Naive thymus-derived CD4-positive, alpha-beta T cell (primary cell): ENCODE measurements around the gene CGB8. TPM values are rescaled to one million over a fixed set of nuclear protein-coding genes. Genes with fewer than 3 reads are reported as not detected.

Source experiments
- ATAC-seq: fragments of 150-1000 bp; cut with Tn5 transposase; 2 replicates; pipeline ENCODE4 v1.10.0; 2021; ENCODE audit warnings: mild to moderate bottlenecking, moderate library complexity
- CTCF ChIA-PET: fragments of 350-600 bp; sonication (Branson Sonifier 250); formaldehyde crosslinking; loops from one replicate; lab custom pipeline; 2021; ENCODE audit warnings: antibody characterized with exemption; lab: Charles Lee
- POLR2A ChIA-PET: fragments of 350-600 bp; sonication (Branson Sonifier 250); formaldehyde crosslinking; loops from one replicate; lab custom pipeline; 2021; ENCODE audit warnings: antibody characterized with exemption, inconsistent platforms; lab: Charles Lee
- DNase-seq, 9 donors: peaks; one replicate each; pipeline versions ENCODE4 v3.0.0 to v3.0.0-alpha.2; 2020 to 2022; ENCODE audit warnings: mixed read lengths in 1 of 9
- H3K27ac ChIP-seq: one replicate; pipeline ENCODE4 v1.7.0; 2013; ENCODE audit warnings: mild to moderate bottlenecking, low read depth, low read length, moderate library complexity
- H3K27me3 ChIP-seq, 2 donors: one replicate each; pipeline ENCODE4 v1.7.0; 2013; ENCODE audit warnings: low read length in 2 of 2, mild to moderate bottlenecking in 2 of 2, moderate library complexity in 2 of 2; ENCODE audit not compliant: control insufficient read depth in 2 of 2, insufficient read depth in 2 of 2
- H3K36me3 ChIP-seq, 3 experiments: 1 replicate in 2 of 3; 2 replicates in 1 of 3; pipeline ENCODE4 v1.7.0; 2013; ENCODE audit warnings: low read length in 3 of 3, mild to moderate bottlenecking in 3 of 3, moderate library complexity in 1 of 3; ENCODE audit not compliant: insufficient read depth in 3 of 3, control insufficient read depth in 2 of 3
- H3K4me1 ChIP-seq, 2 donors: one replicate each; pipeline ENCODE4 v1.7.0; 2013; ENCODE audit warnings: low read length in 2 of 2, mild to moderate bottlenecking in 2 of 2, moderate library complexity in 1 of 2; ENCODE audit not compliant: control insufficient read depth in 2 of 2, insufficient read depth in 2 of 2
- H3K4me3 ChIP-seq: 2 replicates; pipeline ENCODE4 v1.7.0; 2013; ENCODE audit warnings: mild to moderate bottlenecking, low read length
- H3K9me3 ChIP-seq, 3 experiments: 1 replicate in 2 of 3; 2 replicates in 1 of 3; pipeline ENCODE4 v1.7.0; 2013; ENCODE audit warnings: low read length in 3 of 3; ENCODE audit not compliant: control insufficient read depth in 2 of 3
- H3K27ac Mint-ChIP-seq, 9 donors: one replicate each; pipeline ENCODE4 v1.8.0; 2020 to 2022; ENCODE audit warnings: mixed read lengths in 9 of 9, mild to moderate bottlenecking in 8 of 9, moderate library complexity in 5 of 9, inconsistent platforms in 2 of 9
- H3K27me3 Mint-ChIP-seq, 5 donors: one replicate each; pipeline ENCODE4 v1.8.0; 2021 to 2022; ENCODE audit warnings: mixed read lengths in 5 of 5, mild to moderate bottlenecking in 1 of 5
- H3K36me3 Mint-ChIP-seq, 5 donors: one replicate each; pipeline ENCODE4 v1.8.0; 2020 to 2022; ENCODE audit warnings: mixed read lengths in 5 of 5, mild to moderate bottlenecking in 3 of 5, inconsistent platforms in 1 of 5
- H3K4me1 Mint-ChIP-seq, 7 donors: one replicate each; pipeline ENCODE4 v1.8.0; 2020 to 2022; ENCODE audit warnings: mixed read lengths in 7 of 7, mild to moderate bottlenecking in 3 of 7, inconsistent platforms in 1 of 7
- H3K4me3 Mint-ChIP-seq, 10 donors: one replicate each; pipeline ENCODE4 v1.8.0; 2020 to 2022; ENCODE audit warnings: mild to moderate bottlenecking in 10 of 10, mixed read lengths in 10 of 10, moderate library complexity in 6 of 10, inconsistent platforms in 2 of 10
- H3K9me3 Mint-ChIP-seq, 11 donors: one replicate each; pipeline ENCODE4 v1.8.0; 2020 to 2022; ENCODE audit warnings: mixed read lengths in 11 of 11, mild to moderate bottlenecking in 4 of 11, inconsistent platforms in 1 of 11, moderate library complexity in 1 of 11
- intact Hi-C, 2 donors: fragments of 100-400 bp; cut with micrococcal nuclease; formaldehyde crosslinking; loops; one replicate each; pipeline ENCODE4 v1.15.1; 2023
- polyA plus RNA-seq, 2 donors: library from polyadenylated mRNA; unstranded; fragments of 300-500 nt; fragmentation: Illumina TruSeq; gene quantifications; one replicate each; pipeline ENCODE4 v1.2.3, GENCODE V29; 2021
- total RNA-seq, 6 experiments: library from RNA in 5 of 6; stranded (reverse) in 5 of 6; gene quantifications; 1 replicate in 5 of 6; 2 replicates in 1 of 6; pipeline ENCODE4 v1.2.3 and lab custom pipeline; 2021 to 2026

CGB8 gene
- total and polyA plus RNA-seq, 7 experiments from 2014 or later = not detected

DNA sequence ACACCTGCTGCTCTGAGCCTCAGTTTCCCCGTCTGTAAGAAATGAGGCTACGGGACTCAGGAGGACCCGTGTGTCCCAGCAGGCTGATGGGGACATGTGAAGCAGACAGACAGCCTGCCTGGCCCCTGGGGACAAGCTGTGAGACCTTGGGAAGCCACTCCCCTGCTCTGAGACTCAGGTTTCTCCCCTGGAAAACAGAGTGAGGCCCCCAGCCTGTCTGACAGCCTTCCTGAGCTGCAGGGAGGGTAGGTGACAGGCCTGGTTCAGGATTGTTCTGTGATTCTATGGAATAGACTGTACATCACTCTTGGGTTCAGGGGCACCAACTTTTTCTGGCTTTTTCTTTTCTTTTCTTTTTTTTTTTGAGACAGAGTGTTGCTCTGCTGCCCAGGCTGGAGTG is 18.6 kb upstream of the CGB8 start:
- no peak for ATAC-seq
- peaks cover 0 to 6% (median 4%) of the 10 kb centered on the region in 11 donors for H3K9me3 Mint-ChIP-seq
- POLR2A ChIA-PET = no interaction called here
- intact Hi-C loops = no loop called here
- H3K36me3 Mint-ChIP-seq = peaks cover 0 to 4% (median 0%) of the 10 kb centered on the region in 5 donors
- CTCF ChIA-PET = interaction anchor here (0.6 kb wide), 1 partner anchor 1106 kb away, joined by 4 read pairs; no protein-coding TSS in a partner anchor
- H3K36me3 ChIP-seq = no peaks in the 10 kb centered on the region
- H3K4me1 Mint-ChIP-seq = peaks cover 0 to 4% (median 1%) of the 10 kb centered on the region in 7 donors
- H3K27me3 Mint-ChIP-seq = peaks cover 41 to 80% (median 60%) of the 10 kb centered on the region in 5 donors
- DNase-seq = no peak
- no peaks in the 10 kb centered on the region for H3K9me3 ChIP-seq
- H3K4me3 ChIP-seq = no peak overlapping the region
- no peak overlapping the region for H3K27ac ChIP-seq
- H3K4me3 Mint-ChIP-seq = no peak overlapping the region
- no peak overlapping the region for H3K27ac Mint-ChIP-seq
- no peaks in the 10 kb centered on the region for H3K27me3 ChIP-seq
- no peaks in the 10 kb centered on the region for H3K4me1 ChIP-seq

DNA sequence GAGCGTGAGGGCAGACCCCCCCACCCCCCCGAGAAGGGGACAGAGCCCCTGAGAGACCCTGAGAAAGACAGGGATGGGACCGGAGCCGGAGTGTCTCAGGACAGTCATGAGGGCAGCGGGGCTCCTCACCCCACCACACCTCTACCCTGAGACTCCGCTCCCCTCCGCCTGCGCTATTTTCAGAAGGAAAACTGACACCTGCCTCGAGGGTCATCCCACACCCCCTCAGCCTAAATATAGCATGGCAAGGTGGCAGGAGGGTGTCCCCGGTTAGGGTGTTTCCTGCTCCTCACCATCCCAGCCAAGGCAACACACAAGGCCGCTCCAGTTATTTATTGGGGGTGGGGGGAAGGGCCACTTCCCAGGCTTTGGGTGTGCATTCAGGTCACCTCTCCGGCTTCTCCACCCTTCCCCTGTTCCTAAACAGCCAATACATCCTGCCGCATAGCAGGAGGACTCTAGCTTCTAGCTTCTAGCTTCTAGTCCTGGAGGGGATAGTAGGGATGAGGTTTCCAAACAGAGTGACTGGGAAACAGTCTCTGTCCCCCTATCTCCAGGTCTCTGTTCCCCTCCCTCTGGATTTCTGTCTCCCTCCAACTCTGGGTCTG is 17.1 kb upstream of the CGB8 start:
- H3K9me3 ChIP-seq = no peaks in the 10 kb centered on the region
- H3K27ac ChIP-seq = no peak overlapping the region
- DNase-seq (no peak), ATAC-seq (no peak)
- POLR2A ChIA-PET = no interaction called here
- Mint-ChIP-seq H3K27ac (peak overlapping the region in 1 of 9 donors; percentile 16), H3K27me3 (peaks cover 43 to 76% (median 52%) of the 10 kb centered on the region in 5 donors), H3K4me1 (peaks cover 0 to 4% (median 0%) of the 10 kb centered on the region in 7 donors), H3K9me3 (peaks cover 0 to 6% (median 4%) of the 10 kb centered on the region in 11 donors), H3K4me3 (peak overlapping the region in 2 of 10 donors; percentile 2 to 21), H3K36me3 (peaks cover 0 to 4% (median 0%) of the 10 kb centered on the region in 5 donors)
- H3K27me3 ChIP-seq = peaks cover 0 to 2% of the 10 kb centered on the region in 2 donors
- H3K4me1 ChIP-seq = no peaks in the 10 kb centered on the region
- intact Hi-C loops = no loop called here
- H3K4me3 ChIP-seq = no peak overlapping the region
- CTCF ChIA-PET = no interaction called here
- H3K36me3 ChIP-seq = no peaks in the 10 kb centered on the region

DNA sequence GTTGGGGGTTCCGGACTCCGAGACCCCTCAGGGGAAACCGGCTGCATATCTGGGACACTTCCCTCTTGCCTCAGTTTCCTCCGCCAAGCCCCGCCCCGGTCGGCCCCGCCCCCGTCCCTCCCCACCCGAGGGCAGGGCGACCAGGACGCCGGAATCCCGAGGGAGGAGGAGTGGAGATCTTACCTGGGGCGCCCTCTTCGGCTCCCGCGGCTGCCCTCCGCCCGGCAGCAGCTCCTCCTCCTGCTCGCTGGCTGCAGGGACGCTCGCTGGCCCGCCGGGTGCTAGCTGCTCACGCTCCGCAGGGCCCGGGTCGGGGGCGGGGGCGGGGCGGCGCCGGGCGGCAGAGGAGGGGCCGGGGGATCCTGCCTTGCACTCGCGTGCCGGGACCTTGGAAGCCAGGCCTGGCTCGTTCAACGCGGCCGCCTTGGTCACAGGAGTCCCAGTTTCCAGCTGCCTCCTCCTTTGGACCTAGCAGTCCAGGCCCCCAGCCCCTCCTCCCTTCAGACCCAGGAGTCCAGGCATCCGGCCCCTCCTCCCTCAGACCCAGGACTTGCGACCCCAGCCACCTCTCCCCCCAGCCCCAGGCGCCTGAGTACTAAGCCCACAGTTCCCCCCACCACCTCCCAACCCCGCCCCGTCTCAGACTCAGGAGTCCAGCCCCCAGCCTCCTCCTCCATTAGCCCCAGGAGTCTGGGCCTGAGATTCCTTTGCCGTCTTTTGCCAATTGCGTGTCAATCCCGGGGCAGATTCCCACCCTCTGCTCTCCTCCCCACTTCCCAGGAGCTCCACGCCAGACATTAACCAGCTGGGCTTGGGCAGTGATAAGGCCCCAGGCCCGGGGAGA is 16.1 kb upstream of the CGB8 start, which contains the start of gene NTF4:
Gene NTF4 (minus strand): TSS at position 51 of the 844 bp plus-strand sequence. CDS start 2,821 bp downstream, outside the sequence.
- Histone ChIP-seq H3K4me3 (no peak within 1 kb of the TSS), H3K36me3 (no peaks in the 10 kb centered on the region), H3K4me1 (no peaks in the 10 kb centered on the region), H3K9me3 (no peaks in the 10 kb centered on the region), H3K27ac (no peak within 1 kb of the TSS), H3K27me3 (peaks cover 0 to 3% of the 10 kb centered on the region in 2 donors)
- DNase-seq = no peak
- ATAC-seq = no peak
- CTCF ChIA-PET = no interaction called here
- Mint-ChIP-seq H3K4me3 (peak within 1 kb of the TSS in 5 of 10 donors; percentile 4 to 58 (median 29)), H3K9me3 (peaks cover 0 to 4% (median 0%) of the 10 kb centered on the region in 11 donors), H3K4me1 (peaks cover 0 to 4% (median 0%) of the 10 kb centered on the region in 7 donors), H3K27ac (no peak within 1 kb of the TSS), H3K27me3 (peaks cover 40 to 74% (median 46%) of the 10 kb centered on the region in 5 donors), H3K36me3 (no peaks in the 10 kb centered on the region)
- POLR2A ChIA-PET = no interaction called here
- intact Hi-C loops = no loop called here

DNA sequence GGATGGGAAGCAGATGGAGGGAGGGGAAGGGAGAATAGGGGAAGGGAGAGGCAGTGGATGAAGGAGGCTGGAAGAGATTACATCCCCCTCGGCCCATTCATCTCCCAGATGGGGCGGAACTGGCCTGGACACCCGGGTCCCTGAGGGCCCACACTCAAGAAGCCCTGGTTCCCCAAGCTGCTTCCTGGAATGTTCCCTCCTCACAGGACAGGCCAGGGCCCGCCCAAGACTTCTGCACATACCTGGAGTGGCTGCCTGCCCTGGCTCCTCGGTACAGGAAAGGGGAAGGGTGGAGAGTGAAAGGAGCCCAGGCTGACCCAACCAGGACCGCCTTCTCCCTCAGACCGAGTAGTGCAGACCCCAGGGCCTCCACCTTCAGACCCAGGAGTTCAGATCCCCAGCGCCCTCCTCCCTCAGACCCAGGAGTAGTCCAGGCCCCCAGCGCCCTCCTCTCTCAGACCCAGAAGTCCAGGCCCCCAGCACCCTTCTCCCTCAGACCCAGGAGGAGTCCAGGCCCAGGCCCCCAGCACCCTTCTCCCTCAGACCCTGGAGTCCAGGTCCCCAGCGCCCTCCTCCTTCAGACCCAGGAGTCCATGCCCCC is 15.2 kb upstream of the CGB8 start:
- CTCF ChIA-PET = no interaction called here
- peak overlapping the region in 4 of 10 donors; percentile 4 to 58 (median 25) for H3K4me3 Mint-ChIP-seq
- H3K36me3 ChIP-seq = no peaks in the 10 kb centered on the region
- no peak overlapping the region for H3K4me3 ChIP-seq
- H3K9me3 ChIP-seq = no peaks in the 10 kb centered on the region
- POLR2A ChIA-PET = no interaction called here
- peaks cover 0 to 2% (median 0%) of the 10 kb centered on the region in 11 donors for H3K9me3 Mint-ChIP-seq
- no peak overlapping the region for H3K27ac ChIP-seq
- H3K4me1 ChIP-seq = no peaks in the 10 kb centered on the region
- ATAC-seq = no peak
- no peak for DNase-seq
- peaks cover 0 to 3% of the 10 kb centered on the region in 2 donors for H3K27me3 ChIP-seq
- peaks cover 0 to 4% (median 0%) of the 10 kb centered on the region in 7 donors for H3K4me1 Mint-ChIP-seq
- peaks cover 37 to 75% (median 45%) of the 10 kb centered on the region in 5 donors for H3K27me3 Mint-ChIP-seq
- intact Hi-C loops = no loop called here
- no peak overlapping the region for H3K27ac Mint-ChIP-seq
- no peaks in the 10 kb centered on the region for H3K36me3 Mint-ChIP-seq

DNA sequence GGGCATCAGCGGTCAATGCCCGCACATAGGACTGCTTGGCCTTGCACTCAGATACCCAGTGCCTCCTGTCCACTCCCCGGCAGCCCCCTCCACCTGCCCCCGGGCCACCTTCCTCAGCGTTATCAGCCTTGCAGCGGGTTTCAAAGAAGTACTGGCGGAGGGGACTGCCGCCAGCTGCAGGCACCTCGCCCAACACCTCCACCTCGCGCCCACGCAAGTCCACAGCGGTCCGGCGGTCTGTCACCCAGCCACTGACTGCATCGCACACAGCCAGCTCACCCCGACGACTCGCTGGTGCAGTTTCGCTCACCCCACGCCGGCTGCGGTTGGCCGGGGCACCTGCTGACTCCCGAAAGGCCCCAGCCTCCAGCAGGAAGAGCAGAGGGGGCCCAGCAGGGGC is 12.5 kb upstream of the CGB8 start:
- Mint-ChIP-seq H3K36me3 (no peaks in the 10 kb centered on the region), H3K27me3 (peaks cover 34 to 80% (median 42%) of the 10 kb centered on the region in 5 donors), H3K9me3 (no peaks in the 10 kb centered on the region), H3K4me1 (peaks cover 15 to 20% (median 17%) of the 10 kb centered on the region in 7 donors), H3K4me3 (no peak overlapping the region), H3K27ac (no peak overlapping the region)
- ATAC-seq (no peak), DNase-seq (no peak)
- ChIA-PET POLR2A (no interaction called here), CTCF (no interaction called here)
- intact Hi-C loops = no loop called here
- Histone ChIP-seq H3K4me3 (no peak overlapping the region), H3K27me3 (peaks cover 0 to 10% of the 10 kb centered on the region in 2 donors), H3K4me1 (peaks cover 11 to 12% of the 10 kb centered on the region in 2 donors), H3K27ac (no peak overlapping the region), H3K9me3 (no peaks in the 10 kb centered on the region), H3K36me3 (no peaks in the 10 kb centered on the region)

DNA sequence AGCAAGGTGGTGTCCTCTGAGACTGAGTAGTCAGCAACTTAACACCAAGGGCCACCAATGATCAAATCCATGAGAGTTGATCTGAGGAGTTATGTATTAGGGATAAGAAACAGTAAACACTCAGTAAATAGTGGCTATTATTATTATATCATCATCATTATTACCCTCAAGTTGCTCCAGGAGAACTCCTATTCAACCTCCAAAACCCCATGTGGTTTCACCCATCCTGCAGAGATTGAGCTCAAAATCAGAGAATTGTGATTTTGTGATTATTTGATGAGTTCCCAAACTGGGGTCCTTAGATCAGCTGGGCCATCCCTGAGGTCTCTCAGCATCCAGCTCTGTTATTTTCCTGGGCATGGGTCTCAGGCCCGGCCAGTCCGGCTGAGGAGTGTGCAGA is 12.1 kb upstream of the CGB8 start:
- CTCF ChIA-PET = no interaction called here
- Histone ChIP-seq H3K27ac (no peak overlapping the region), H3K27me3 (peaks cover 0 to 10% of the 10 kb centered on the region in 2 donors), H3K4me3 (no peak overlapping the region), H3K9me3 (no peaks in the 10 kb centered on the region), H3K36me3 (no peaks in the 10 kb centered on the region), H3K4me1 (peaks cover 11 to 14% of the 10 kb centered on the region in 2 donors)
- no peaks in the 10 kb centered on the region for H3K9me3 Mint-ChIP-seq
- intact Hi-C loops = no loop called here
- no peak overlapping the region for H3K27ac Mint-ChIP-seq
- ATAC-seq (no peak), DNase-seq (no peak)
- peaks cover 16 to 20% (median 17%) of the 10 kb centered on the region in 7 donors for H3K4me1 Mint-ChIP-seq
- POLR2A ChIA-PET = no interaction called here
- H3K4me3 Mint-ChIP-seq = peak overlapping the region in 2 of 10 donors; percentile 10 to 19
- H3K36me3 Mint-ChIP-seq = no peaks in the 10 kb centered on the region
- peaks cover 31 to 80% (median 38%) of the 10 kb centered on the region in 5 donors for H3K27me3 Mint-ChIP-seq
